H1 (cell line): ENCODE measurements around the gene CYP27B1. TPM values are rescaled to one million over a fixed set of nuclear protein-coding genes. Genes with fewer than 3 reads are reported as not detected.

ENCODE experiments used
- CTCF ChIA-PET: fragments of 300-600 bp; sonication (Branson Sonifier 250); formaldehyde crosslinking; loops from one replicate; lab custom pipeline; 2021; ENCODE audit not compliant: partially characterized antibody; lab: Charles Lee
- POLR2A ChIA-PET: fragments of 300-600 bp; sonication (Branson Sonifier 250); formaldehyde crosslinking; loops from one replicate; lab custom pipeline; 2021; ENCODE audit warnings: inconsistent platforms; ENCODE audit not compliant: partially characterized antibody; lab: Charles Lee
- DNase-seq, 2 experiments: peaks; one replicate each; pipeline versions ENCODE4 v3.0.0 to v3.0.0-alpha.2; 2010 to 2022; ENCODE audit warnings: low spot score in 2 of 2, low read depth in 1 of 2, mixed read lengths in 1 of 2
- FAIRE-seq: peaks from 2 replicates; lab custom pipeline; 2011; peaks lifted over from hg19 to GRCh38; lab: Jason Lieb, UNC
- H2AFZ ChIP-seq: 2 replicates; pipeline ENCODE4 v1.8.1; 2012; ENCODE audit warnings: low read length, inconsistent platforms
- H2AK5ac ChIP-seq: 2 replicates; pipeline ENCODE4 v1.6.1; 2013; ENCODE audit warnings: low read depth, low read length
- H2BK120ac ChIP-seq: replicated peaks from 2 replicates; pipeline ENCODE3; 2013; ENCODE audit warnings: low read depth, low read length, inconsistent platforms
- H2BK12ac ChIP-seq: 2 replicates; pipeline ENCODE4 v1.6.1; 2013; ENCODE audit warnings: low read depth, low read length
- H2BK15ac ChIP-seq: 2 replicates; pipeline ENCODE4 v1.6.1; 2013; ENCODE audit warnings: low read length
- H2BK20ac ChIP-seq: 2 replicates; pipeline ENCODE4 v1.6.1; 2013; ENCODE audit warnings: low read length
- H2BK5ac ChIP-seq: 2 replicates; pipeline ENCODE4 v1.6.1; 2013; ENCODE audit warnings: low read depth, low read length
- H3K14ac ChIP-seq: 2 replicates; pipeline ENCODE4 v1.6.1; 2013; ENCODE audit warnings: inconsistent platforms; ENCODE audit not compliant: insufficient read length
- H3K18ac ChIP-seq: 2 replicates; pipeline ENCODE4 v1.6.1; 2013; ENCODE audit warnings: low read length; ENCODE audit errors: extremely low read depth
- H3K23ac ChIP-seq: 2 replicates; pipeline ENCODE4 v1.6.1; 2013; ENCODE audit warnings: inconsistent platforms; ENCODE audit not compliant: insufficient read length
- H3K23me2 ChIP-seq: 2 replicates; pipeline ENCODE4 v1.6.1; 2013; ENCODE audit warnings: low read depth, low read length
- H3K27ac ChIP-seq: 2 replicates; pipeline ENCODE4 v1.6.1; 2011; ENCODE audit warnings: low read depth, low read length, inconsistent platforms
- H3K27me3 ChIP-seq, 4 experiments: replicated peaks in 1 of 4; 1 replicate in 1 of 4; 2 replicates in 3 of 4; pipeline versions ENCODE4 v1.6.1 to v1.8.1; 2011 to 2013; ENCODE audit warnings: low read length in 3 of 4, mild to moderate bottlenecking in 3 of 4, inconsistent platforms in 2 of 4, mixed read lengths in 2 of 4, moderate library complexity in 1 of 4; ENCODE audit not compliant: control insufficient read depth in 3 of 4, insufficient read depth in 3 of 4; ENCODE audit errors: extremely low read depth in 1 of 4
- H3K36me3 ChIP-seq, 4 experiments: 2 replicates each; pipeline versions ENCODE4 v1.6.1 to v1.8.1; 2011 to 2013; ENCODE audit warnings: mild to moderate bottlenecking in 4 of 4, low read length in 3 of 4, moderate library complexity in 2 of 4, control low read depth in 1 of 4, inconsistent platforms in 1 of 4; ENCODE audit not compliant: insufficient read depth in 4 of 4, control insufficient read depth in 2 of 4
- H3K4ac ChIP-seq: replicated peaks from 2 replicates; pipeline ENCODE3; 2013; ENCODE audit warnings: low read length, low read depth, mixed read lengths, inconsistent platforms; ENCODE audit not compliant: insufficient read length
- H3K4me1 ChIP-seq, 4 experiments: replicated peaks in 1 of 4; 1 replicate in 1 of 4; 2 replicates in 3 of 4; pipeline versions ENCODE4 v1.6.1 to v1.8.1; 2011 to 2013; ENCODE audit warnings: low read length in 3 of 4, inconsistent platforms in 2 of 4, mixed read lengths in 1 of 4; ENCODE audit not compliant: insufficient read depth in 4 of 4, control insufficient read depth in 3 of 4
- H3K4me2 ChIP-seq, 2 experiments: 2 replicates each; pipeline versions ENCODE4 v1.6.1 to v1.8.1; 2011 to 2013; ENCODE audit warnings: low read depth in 2 of 2, low read length in 2 of 2, control low read depth in 1 of 2, inconsistent platforms in 1 of 2, mild to moderate bottlenecking in 1 of 2; ENCODE audit not compliant: insufficient read depth in 1 of 2
- H3K4me3 ChIP-seq, 4 experiments: fragments of 200-600, 300-600 bp in 1 of 4; sonication (generic), shearing (Covaris generic), sonication (Bioruptor Twin) in 1 of 4; 2 replicates each; pipeline versions ENCODE4 v1.5.1 to v1.8.1; 2011 to 2016; ENCODE audit warnings: low read length in 4 of 4, low read depth in 3 of 4, control low read depth in 2 of 4, inconsistent platforms in 2 of 4, mild to moderate bottlenecking in 2 of 4, mixed read lengths in 1 of 4, moderate library complexity in 1 of 4; ENCODE audit not compliant: insufficient read depth in 2 of 4; ENCODE audit errors: extremely low read depth in 1 of 4
- H3K56ac ChIP-seq: replicated peaks from 2 replicates; pipeline ENCODE3; 2013; ENCODE audit warnings: low read depth, mild to moderate bottlenecking, mixed read lengths, low read length, inconsistent platforms; ENCODE audit not compliant: insufficient read length
- H3K79me1 ChIP-seq: 2 replicates; pipeline ENCODE4 v1.6.1; 2013; ENCODE audit warnings: low read depth, low read length, control low read depth
- H3K79me2 ChIP-seq, 2 experiments: 2 replicates each; pipeline versions ENCODE4 v1.6.1 to v1.8.1; 2012 to 2013; ENCODE audit warnings: low read length in 2 of 2, mild to moderate bottlenecking in 2 of 2, inconsistent platforms in 1 of 2; ENCODE audit not compliant: insufficient read depth in 2 of 2, control insufficient read depth in 1 of 2
- H3K9ac ChIP-seq, 4 experiments: replicated peaks in 1 of 4; 1 replicate in 1 of 4; 2 replicates in 3 of 4; pipeline versions ENCODE4 v1.6.1 to v1.8.1; 2011 to 2013; ENCODE audit warnings: low read depth in 3 of 4, low read length in 3 of 4, control low read depth in 2 of 4, mild to moderate bottlenecking in 2 of 4, moderate library complexity in 2 of 4, inconsistent platforms in 1 of 4; ENCODE audit errors: extremely low read depth in 1 of 4
- H3K9me3 ChIP-seq, 2 experiments: 2 replicates each; pipeline versions ENCODE4 v1.6.1 to v1.8.1; 2012 to 2013; ENCODE audit warnings: mild to moderate bottlenecking in 2 of 2, moderate library complexity in 2 of 2, control low read depth in 1 of 2, inconsistent platforms in 1 of 2, low read depth in 1 of 2, low read length in 1 of 2, mixed read lengths in 1 of 2; ENCODE audit not compliant: insufficient read depth in 2 of 2
- H4K20me1 ChIP-seq, 2 experiments: replicated peaks in 1 of 2; 2 replicates each; pipeline versions ENCODE3 to v1.8.1; 2011 to 2013; ENCODE audit warnings: inconsistent platforms in 2 of 2, low read length in 2 of 2, mild to moderate bottlenecking in 1 of 2; ENCODE audit not compliant: insufficient read depth in 2 of 2, control insufficient read depth in 1 of 2
- H4K5ac ChIP-seq: 2 replicates; pipeline ENCODE4 v1.6.1; 2013; ENCODE audit warnings: low read length, low read depth, mixed read lengths, inconsistent platforms; ENCODE audit not compliant: insufficient read length
- H4K8ac ChIP-seq: 2 replicates; pipeline ENCODE4 v1.8.0; 2013; ENCODE audit warnings: mild to moderate bottlenecking, moderate library complexity, low read length, inconsistent platforms; ENCODE audit not compliant: insufficient read depth; ENCODE audit errors: extremely low read depth
- H4K91ac ChIP-seq: replicated peaks from 2 replicates; pipeline ENCODE3; 2013; ENCODE audit warnings: low read length, mixed read lengths, inconsistent platforms; ENCODE audit not compliant: insufficient read length
- CEBPB ChIP-seq: IDR thresholded peaks from 2 replicates; pipeline ENCODE4 v1.6.1; 2012; ENCODE audit warnings: low read depth, low read length
- CHD2 ChIP-seq: IDR thresholded peaks from 2 replicates; pipeline ENCODE4 v1.6.1; 2012; ENCODE audit warnings: low read length, improper control_type of control experiment
- CREB1 ChIP-seq: IDR thresholded peaks from 2 replicates; pipeline ENCODE4 v1.6.1; 2012; ENCODE audit warnings: inconsistent platforms
- CTCF ChIP-seq, 3 experiments: IDR thresholded peaks; 1 replicate in 2 of 3; 2 replicates in 1 of 3; pipeline versions ENCODE4 v1.5.1 to v1.6.1; 2011; ENCODE audit warnings: low read length in 3 of 3, mild to moderate bottlenecking in 3 of 3, inconsistent platforms in 2 of 3, low read depth in 1 of 3, moderate library complexity in 1 of 3; ENCODE audit not compliant: insufficient read depth in 1 of 3; ENCODE audit errors: control extremely low read depth in 1 of 3
- EZH2 ChIP-seq: fragments of 200-600 bp; sonication (generic); IDR thresholded peaks from 2 replicates; pipeline ENCODE4 v1.7.1; 2012; ENCODE audit warnings: low read depth, mild to moderate bottlenecking, moderate library complexity, low read length, inconsistent platforms; ENCODE audit not compliant: severe bottlenecking
- GABPA ChIP-seq: IDR thresholded peaks from 2 replicates; pipeline ENCODE4 v1.6.1; 2011; ENCODE audit warnings: mild to moderate bottlenecking, low read length, moderate library complexity, borderline replicate concordance; ENCODE audit not compliant: insufficient read depth
- GTF2F1 ChIP-seq: IDR thresholded peaks from 2 replicates; pipeline ENCODE4 v1.6.1; 2012; ENCODE audit warnings: low read depth, low read length, improper control_type of control experiment, borderline replicate concordance
- HDAC2 ChIP-seq, 2 experiments: fragments of 300-600 bp in 1 of 2; sonication (generic) in 1 of 2; IDR thresholded peaks; 2 replicates each; pipeline ENCODE4 v1.6.1; 2011 to 2012; ENCODE audit warnings: low read depth in 2 of 2, low read length in 2 of 2, mild to moderate bottlenecking in 2 of 2, moderate library complexity in 2 of 2, borderline replicate concordance in 1 of 2, inconsistent platforms in 1 of 2
- SIRT6 ChIP-seq: IDR thresholded peaks from one replicate; pipeline ENCODE4 v1.7.1; 2012; ENCODE audit warnings: low read length, inconsistent platforms
- SP1 ChIP-seq: IDR thresholded peaks from 2 replicates; pipeline ENCODE4 v1.6.1; 2011; ENCODE audit warnings: low read depth, low read length
- SRF ChIP-seq: IDR thresholded peaks from 2 replicates; pipeline ENCODE4 v1.6.1; 2011; ENCODE audit warnings: mild to moderate bottlenecking, low read depth, low read length, moderate library complexity
- SUZ12 ChIP-seq: fragments of 200-600 bp; sonication (generic); IDR thresholded peaks from 2 replicates; pipeline ENCODE4 v1.6.1; 2012; ENCODE audit warnings: mild to moderate bottlenecking, inconsistent platforms, low read length, moderate library complexity, mixed read lengths
- WGBS, 2 experiments: shearing (Covaris generic) in 1 of 2; methylation state at CpG; one replicate each; pipeline versions ENCODE4 v1.1.6 to v1.1.7; 2013 to 2015; ENCODE audit warnings: low lambda C conversion rate in 2 of 2, mixed read lengths in 2 of 2, inconsistent platforms in 1 of 2, low coverage in 1 of 2, missing lambda C conversion rate in 1 of 2; ENCODE audit not compliant: insufficient replicate concordance in 2 of 2, insufficient coverage in 1 of 2, insufficient read length in 1 of 2; ENCODE audit errors: extremely low coverage in 1 of 2, missing lambda C conversion rate in 1 of 2; 5-methylcytosine and 5-hydroxymethylcytosine counted together
- polyA plus RNA-seq, 7 experiments: library from polyadenylated mRNA; depleted of rRNA in 3 of 7; stranded (reverse) in 5 of 7; unstranded in 2 of 7; fragments of >200 nt in 5 of 7; fragments of 200-250 nt in 2 of 7; gene quantifications; 1 replicate in 5 of 7; 2 replicates in 1 of 7; 4 replicates in 1 of 7; pipeline versions ENCODE4 v1.2.1 to v1.2.3, GENCODE V29; 2011 to 2013; ENCODE audit warnings: missing spikeins in 2 of 7, mixed read lengths in 2 of 7
- total RNA-seq: library from RNA; stranded (reverse); fragmentation: NEBNext Ultra II Directional; extraction: Animal tissue kit (Norgen Biotek cat#: 25700); gene quantifications from 2 replicates; pipeline ENCODE4 v1.2.1, GENCODE V29; 2021

The CYP27B1 gene
- total and polyA plus RNA-seq, 2 of the 8 experiments (the other 6 are each of a cell fraction or from before 2014, with no cell fraction given): 2.9 to 3.3 TPM

GRCh38 chr12:57723630-57723962, 43.3 kb downstream of the CYP27B1 start:
- Histone ChIP-seq H3K56ac (no peak overlapping the region), H2BK12ac (no peak overlapping the region), H2AFZ (no peak overlapping the region), H2AK5ac (no peak overlapping the region), H3K23ac (no peak overlapping the region), H3K18ac (no peak overlapping the region), H4K20me1 (peaks cover 2 to 9% of the 10 kb centered on the region in 2 experiments), H3K4me3 (no peak overlapping the region), H3K36me3 (peaks cover 0 to 8% (median 3%) of the 10 kb centered on the region in 4 experiments; a peak in 3 of 8 replicates), H2BK20ac (no peak overlapping the region), H3K4me1 (peaks cover 0 to 20% (median 13%) of the 10 kb centered on the region in 4 experiments; a peak in 5 of 7 replicates), H4K5ac (no peak overlapping the region), H4K8ac (no peak overlapping the region), H3K4ac (no peak overlapping the region), H3K79me2 (no peaks in the 10 kb centered on the region), H3K9me3 (no peaks in the 10 kb centered on the region), H3K27me3 (peaks cover 18 to 46% (median 36%) of the 10 kb centered on the region in 4 experiments), H2BK5ac (no peak overlapping the region), H3K14ac (no peak overlapping the region), H3K27ac (no peak overlapping the region), H4K91ac (no peak overlapping the region), H2BK15ac (no peak overlapping the region), H3K9ac (no peak overlapping the region), H3K4me2 (no peak overlapping the region), H3K79me1 (no peaks in the 10 kb centered on the region), H3K23me2 (peaks cover 12% of the 10 kb centered on the region; the same call in 1 of the 2 replicates), H2BK120ac (no peak overlapping the region)
- FAIRE-seq: no peak
- DNase-seq: no peak
- CTCF ChIA-PET: interaction anchor here (0.6 to 11.7 kb wide), 7 partner anchors 10 to 694 kb away, joined by 3 to 149 read pairs (median 4); partner anchors contain the start of gene AGAP2
- POLR2A ChIA-PET: interaction anchor here (1.0 to 7.4 kb wide), 8 partner anchors 9 to 140 kb away, joined by 3 to 59 read pairs (median 4); partner anchors contain the start of genes AGAP2, CYP27B1 and TSPAN31
- 76% methylated on average over 2 of the region's 2 CpGs; no CpG with 5 or more reads in 1 of the 2 experiments for WGBS, 2 experiments
- TF ChIP-seq SRF: no peak
- no peak for TF ChIP-seq HDAC2 (IDR thresholded peaks at IDR 0.05; ENCODE audit: borderline replicate concordance in 1 of 2, low read depth in 2 of 2, low read length in 2 of 2)
- no peak for TF ChIP-seq SP1
- TF ChIP-seq SIRT6: no peak
- no peak for TF ChIP-seq GTF2F1
- TF ChIP-seq CEBPB: no peak
- TF ChIP-seq EZH2: no peak
- TF ChIP-seq CREB1: no peak
- TF ChIP-seq CTCF (IDR thresholded peaks at IDR 0.05; ENCODE audit: control extremely low read depth in 1 of 3, insufficient read depth in 1 of 3, low read depth in 1 of 3, low read length in 3 of 3): no peak
- TF ChIP-seq SUZ12: no peak
- no peak for TF ChIP-seq GABPA
- no peak for TF ChIP-seq CHD2
